HepG2 (cell line): ENCODE results near the gene PRDX6. TPM values are rescaled to one million over a fixed set of nuclear protein-coding genes. Genes with fewer than 3 reads are reported as not detected.

ENCODE experiments used
- ARID5B ChIP-seq: IDR thresholded peaks from 2 replicates; pipeline ENCODE4 v1.4.0; 2020; ENCODE audit warnings: mild to moderate bottlenecking, missing genetic modification reagents
- BHLHE40 ChIP-seq: IDR thresholded peaks from 2 replicates; pipeline ENCODE4 v1.6.1; 2011; ENCODE audit warnings: low read length, improper control_type of control experiment
- HNF1A ChIP-seq, 2 experiments: sonication (generic) in 1 of 2; formaldehyde crosslinking in 1 of 2; IDR thresholded peaks; 2 replicates each; pipeline versions ENCODE4 v1.4.0 to v1.6.1; 2016 to 2020; ENCODE audit warnings: borderline replicate concordance in 1 of 2, low read depth in 1 of 2, mild to moderate bottlenecking in 1 of 2, missing genetic modification reagents in 1 of 2
- MEIS1 ChIP-seq: sonication (generic); formaldehyde crosslinking; IDR thresholded peaks from 2 replicates; pipeline ENCODE4 v1.9.0; 2021; ENCODE audit warnings: mild to moderate bottlenecking, missing genetic modification reagents, moderate library complexity, borderline replicate concordance
- ONECUT2 ChIP-seq: sonication (generic); formaldehyde crosslinking; IDR thresholded peaks from 2 replicates; pipeline ENCODE4 v1.4.0; 2020; ENCODE audit warnings: missing genetic modification reagents
- RXRB ChIP-seq: IDR thresholded peaks from 2 replicates; pipeline ENCODE4 v1.6.1; 2016; ENCODE audit warnings: borderline replicate concordance, missing genetic modification reagents, missing compliant biosample characterization
- TBX2 ChIP-seq: sonication (generic); formaldehyde crosslinking; IDR thresholded peaks from 2 replicates; pipeline ENCODE4 v1.5.0; 2020; ENCODE audit warnings: missing genetic modification reagents, mild to moderate bottlenecking, borderline replicate concordance
- ZC3H4 ChIP-seq: sonication (generic); formaldehyde crosslinking; IDR thresholded peaks from 2 replicates; pipeline ENCODE4 v1.4.0; 2020; ENCODE audit warnings: missing genetic modification reagents, borderline replicate concordance
- ZNF18 ChIP-seq: sonication (generic); formaldehyde crosslinking; IDR thresholded peaks from 2 replicates; pipeline ENCODE4 v1.8.0; 2022; ENCODE audit warnings: mild to moderate bottlenecking, missing genetic modification reagents; ENCODE audit not compliant: insufficient replicate concordance
- ZNF354B ChIP-seq: sonication (generic); formaldehyde crosslinking; IDR thresholded peaks from 2 replicates; pipeline ENCODE4 v1.8.0; 2022; ENCODE audit warnings: mild to moderate bottlenecking, missing genetic modification reagents
- ZNF446 ChIP-seq: sonication (generic); formaldehyde crosslinking; IDR thresholded peaks from 2 replicates; pipeline ENCODE4 v1.5.0; 2020; ENCODE audit warnings: mild to moderate bottlenecking, missing genetic modification reagents
- ZNF629 ChIP-seq: sonication (generic); formaldehyde crosslinking; conservative IDR thresholded peaks from 2 replicates; pipeline ENCODE4 v1.5.0; 2020; ENCODE audit warnings: missing genetic modification reagents
- ZNF687 ChIP-seq: sonication (generic); formaldehyde crosslinking; IDR thresholded peaks from 2 replicates; pipeline ENCODE4 v1.5.1; 2020; ENCODE audit warnings: mild to moderate bottlenecking, missing genetic modification reagents, moderate library complexity
- polyA plus RNA-seq, 8 experiments: library from polyadenylated mRNA; depleted of rRNA in 3 of 8; stranded (reverse) in 7 of 8; unstranded in 1 of 8; fragments of >200 nt; fragmentation: Illumina TruSeq in 4 of 8; extraction: Trizol in 4 of 8; gene quantifications; 2 replicates each; pipeline versions ENCODE4 v1.2.1 to v1.2.3, GENCODE V29; 2011 to 2016; ENCODE audit warnings: low read depth in 4 of 8, missing spikeins in 1 of 8, mixed read lengths in 1 of 8; ENCODE audit not compliant: insufficient read depth in 1 of 8
- total RNA-seq, 5 experiments: library from RNA; depleted of rRNA; stranded (reverse); fragments of >200 nt; fragmentation: Illumina TruSeq; extraction: Trizol; gene quantifications; 2 replicates each; pipeline ENCODE4 v1.2.3, GENCODE V29; 2016; ENCODE audit warnings: low read depth in 1 of 5

PRDX6 gene
- total and polyA plus RNA-seq, 2 of the 13 experiments (the other 11 are each of a cell fraction or from before 2014, with no cell fraction given) = 224 to 309 TPM

- no peak for TF ChIP-seq HNF1A (IDR thresholded peaks at IDR 0.05; ENCODE audit: low read depth)
- TF ChIP-seq HNF1A (CRISPR knock-in tag; IDR thresholded peaks at IDR 0.05; ENCODE audit: borderline replicate concordance) = peak; percentile 13; the same call in 1 of the 2 replicates
- TF ChIP-seq BHLHE40 = peak; percentile 73
- TF ChIP-seq ZNF629 (CRISPR knock-in tag) = no peak
- no peak; the same call in 1 of the 2 replicates for TF ChIP-seq ZC3H4 (CRISPR knock-in tag)
- peak; percentile 24; the same call in 1 of the 2 replicates for TF ChIP-seq ZNF687 (CRISPR knock-in tag)
- no peak for TF ChIP-seq RXRB (CRISPR knock-in tag)
- TF ChIP-seq ZNF354B = no peak
- peak; percentile 4; the same call in 1 of the 2 replicates for TF ChIP-seq ARID5B (CRISPR knock-in tag)
- no peak for TF ChIP-seq ZNF18
- TF ChIP-seq MEIS1 = no peak
- peak; percentile 51; the same call in 1 of the 2 replicates for TF ChIP-seq TBX2 (CRISPR knock-in tag)
- no peak for TF ChIP-seq ZNF446 (CRISPR knock-in tag)
- no peak for TF ChIP-seq ONECUT2 (CRISPR knock-in tag)
Measured at GRCh38 chr1:173476665-173477285, 360 bp upstream of the PRDX6 start (continued).
